ENCODE measurements around the gene RPL19.

DNA sequence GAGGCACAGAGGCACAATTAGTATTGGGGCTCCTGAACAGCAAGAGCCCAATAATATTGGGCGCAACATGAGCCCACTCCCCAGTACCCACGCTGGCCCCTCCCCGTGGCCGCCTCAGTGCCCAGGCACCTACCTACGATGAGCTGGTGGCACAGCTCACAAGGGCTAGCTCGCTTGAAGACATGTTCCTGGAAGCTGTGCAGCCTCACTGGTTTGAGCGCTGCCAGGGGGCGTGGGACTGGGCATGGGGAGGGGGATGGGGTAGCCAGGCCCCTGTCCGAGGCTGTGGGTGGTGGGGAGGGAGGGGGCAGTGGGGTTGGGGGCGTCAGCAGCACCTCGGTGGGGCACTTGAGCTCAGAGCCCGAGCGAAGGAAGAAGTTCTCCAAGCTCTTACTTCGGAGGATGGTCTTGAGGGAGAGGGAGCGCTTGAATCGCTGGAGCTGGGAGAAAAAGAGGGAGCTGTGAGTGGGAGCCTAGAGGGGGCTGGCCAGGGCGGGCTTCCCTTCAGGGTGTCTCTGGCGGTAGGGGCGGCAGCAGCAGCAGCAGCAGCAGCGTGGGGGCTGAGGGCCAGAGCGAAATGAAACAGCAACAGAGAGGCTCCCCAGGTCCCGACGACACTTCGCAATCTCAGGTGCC is 17.8 kb downstream of the RPL19 start:
- no peak for TF ChIP-seq POLR2A (IDR thresholded peaks at IDR 0.05)
- TF ChIP-seq, protein P1, sequence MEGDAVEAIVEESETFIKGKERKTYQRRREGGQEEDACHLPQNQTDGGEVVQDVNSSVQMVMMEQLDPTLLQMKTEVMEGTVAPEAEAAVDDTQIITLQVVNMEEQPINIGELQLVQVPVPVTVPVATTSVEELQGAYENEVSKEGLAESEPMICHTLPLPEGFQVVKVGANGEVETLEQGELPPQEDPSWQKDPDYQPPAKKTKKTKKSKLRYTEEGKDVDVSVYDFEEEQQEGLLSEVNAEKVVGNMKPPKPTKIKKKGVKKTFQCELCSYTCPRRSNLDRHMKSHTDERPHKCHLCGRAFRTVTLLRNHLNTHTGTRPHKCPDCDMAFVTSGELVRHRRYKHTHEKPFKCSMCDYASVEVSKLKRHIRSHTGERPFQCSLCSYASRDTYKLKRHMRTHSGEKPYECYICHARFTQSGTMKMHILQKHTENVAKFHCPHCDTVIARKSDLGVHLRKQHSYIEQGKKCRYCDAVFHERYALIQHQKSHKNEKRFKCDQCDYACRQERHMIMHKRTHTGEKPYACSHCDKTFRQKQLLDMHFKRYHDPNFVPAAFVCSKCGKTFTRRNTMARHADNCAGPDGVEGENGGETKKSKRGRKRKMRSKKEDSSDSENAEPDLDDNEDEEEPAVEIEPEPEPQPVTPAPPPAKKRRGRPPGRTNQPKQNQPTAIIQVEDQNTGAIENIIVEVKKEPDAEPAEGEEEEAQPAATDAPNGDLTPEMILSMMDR (IDR thresholded peaks at IDR 0.05): no peak
